ENCODE results near the gene VLDLR.

The VLDLR gene

DNA sequence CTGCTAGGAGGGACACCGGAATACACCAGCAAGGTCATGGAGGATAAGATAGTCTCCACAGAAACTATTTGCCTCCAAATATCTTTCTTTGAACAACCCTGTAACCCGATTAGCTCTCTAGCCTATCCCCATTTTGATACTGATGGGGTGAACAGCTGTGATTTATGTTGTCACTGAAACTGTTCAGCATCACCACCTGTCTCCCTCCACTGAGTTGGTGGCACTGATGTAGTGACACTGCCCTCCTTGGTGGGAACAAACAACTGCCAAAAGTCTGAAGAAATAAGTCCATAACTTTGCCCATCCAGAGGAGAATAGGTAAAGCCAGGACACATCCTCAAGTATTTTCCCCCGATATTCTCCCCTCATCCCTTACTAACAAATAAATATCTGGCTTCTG, 71.5 kb downstream of the VLDLR start:
- H3K18ac ChIP-seq (ENCODE audit: low read length) = no peak overlapping the region
- H3K4me3 ChIP-seq (ENCODE audit: low read depth, low read length) = no peak overlapping the region
- no peak overlapping the region for H2BK12ac ChIP-seq (ENCODE audit: low read length)
- no peaks in the 10 kb centered on the region for H3K9me3 ChIP-seq (ENCODE audit: insufficient read depth, low read depth, low read length)
- no peak overlapping the region for H2AK5ac ChIP-seq (ENCODE audit: low read length)
- H3K79me2 ChIP-seq (ENCODE audit: control insufficient read depth, insufficient read depth, low read length, poor library complexity) = no peaks in the 10 kb centered on the region
- H3K27me3 ChIP-seq (ENCODE audit: insufficient read depth, low read length) = no peaks in the 10 kb centered on the region
- no peak overlapping the region for H4K91ac ChIP-seq (ENCODE audit: low read depth, low read length)
- no peak overlapping the region for H2BK120ac ChIP-seq (ENCODE audit: insufficient read depth, low read length, poor library complexity)
- DNase-seq = no peak
- H3K4me2 ChIP-seq (ENCODE audit: low read length) = no peak overlapping the region
- H3K36me3 ChIP-seq (ENCODE audit: control insufficient read depth in 1 of 2, insufficient read depth in 2 of 2, low read length in 2 of 2) = no peaks in the 10 kb centered on the region
- H2AFZ ChIP-seq (ENCODE audit: insufficient read depth, low read length, poor library complexity) = no peak overlapping the region
- H3K27ac ChIP-seq (ENCODE audit: low read depth, low read length) = no peak overlapping the region
- no peaks in the 10 kb centered on the region for H3K4me1 ChIP-seq (ENCODE audit: control insufficient read depth in 1 of 2, insufficient read depth in 2 of 2, low read length in 2 of 2)
- WGBS (ENCODE audit: extremely low coverage, insufficient coverage, insufficient read length) = no CpG with 5 or more reads among the region's 3 CpGs
- no peak overlapping the region for H3K23ac ChIP-seq (ENCODE audit: low read length)
- no peak overlapping the region for H3K9ac ChIP-seq (ENCODE audit: low read length)
- H4K8ac ChIP-seq (ENCODE audit: low read depth, low read length) = no peak overlapping the region
- no peak overlapping the region for H4K12ac ChIP-seq (ENCODE audit: low read depth, low read length)
- no peaks in the 10 kb centered on the region for H3K79me1 ChIP-seq (ENCODE audit: low read length)
- no peak overlapping the region for H3K14ac ChIP-seq (ENCODE audit: low read length)
- H3K4ac ChIP-seq (ENCODE audit: low read depth, low read length) = no peak overlapping the region
- no peak overlapping the region for H2BK5ac ChIP-seq (ENCODE audit: low read depth, low read length, poor library complexity)

DNA sequence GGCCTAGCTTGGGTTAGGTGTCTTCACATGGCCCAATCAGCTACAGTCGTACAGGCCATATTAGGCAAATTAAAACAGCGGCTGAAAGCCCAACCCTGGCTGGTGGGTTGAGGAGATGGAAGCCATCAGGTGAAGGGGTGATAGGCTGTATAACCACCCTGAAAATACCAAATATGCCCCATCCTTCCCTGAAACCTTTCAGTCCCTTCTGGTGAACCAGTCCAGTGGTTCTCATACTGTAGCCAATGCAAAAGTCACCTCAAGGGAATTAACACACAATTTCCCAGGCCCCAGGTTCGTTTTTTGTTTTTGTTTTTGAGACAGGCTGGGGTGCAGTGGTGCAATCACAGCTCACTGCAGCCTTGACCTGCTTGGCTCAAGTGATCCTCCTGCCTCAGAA, 75.9 kb downstream of the VLDLR start:
- no peak overlapping the region for H2AFZ ChIP-seq (ENCODE audit: insufficient read depth, low read length, poor library complexity)

DNA sequence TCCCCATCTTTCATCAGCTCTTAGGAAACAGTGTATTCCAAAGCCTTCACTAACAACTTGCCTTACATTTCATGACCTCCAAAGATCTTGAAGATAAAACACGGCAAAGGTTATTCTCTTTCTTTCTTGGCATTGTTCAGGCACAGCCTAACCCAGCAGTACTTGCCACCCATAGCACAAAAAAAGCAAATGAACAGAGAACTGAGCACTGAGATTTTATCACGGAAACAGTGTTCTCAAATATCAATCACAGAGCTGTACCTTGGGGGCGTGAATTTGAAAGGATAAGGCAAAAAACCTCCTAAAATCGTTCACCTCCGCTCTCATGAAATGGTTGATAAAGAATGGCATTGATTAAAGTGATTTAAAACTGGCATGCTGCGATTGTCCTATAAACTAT, 78.8 kb downstream of the VLDLR start:
- no peaks in the 10 kb centered on the region for H3K36me3 ChIP-seq (ENCODE audit: control insufficient read depth in 1 of 2, insufficient read depth in 2 of 2, low read length in 2 of 2)

More for the DNA sequence above, 75.9 kb downstream of the VLDLR start:
- no peak overlapping the region for H2BK5ac ChIP-seq (ENCODE audit: low read depth, low read length, poor library complexity)
- no peak overlapping the region for H3K14ac ChIP-seq (ENCODE audit: low read length)
- no peak overlapping the region for H4K8ac ChIP-seq (ENCODE audit: low read depth, low read length)
- no peak overlapping the region for H2BK12ac ChIP-seq (ENCODE audit: low read length)
- no peaks in the 10 kb centered on the region for H3K27me3 ChIP-seq (ENCODE audit: insufficient read depth, low read length)
- H4K12ac ChIP-seq (ENCODE audit: low read depth, low read length) = no peak overlapping the region
- H3K4me1 ChIP-seq (ENCODE audit: control insufficient read depth in 1 of 2, insufficient read depth in 2 of 2, low read length in 2 of 2) = no peaks in the 10 kb centered on the region
- H3K79me2 ChIP-seq (ENCODE audit: control insufficient read depth, insufficient read depth, low read length, poor library complexity) = no peaks in the 10 kb centered on the region
- H3K18ac ChIP-seq (ENCODE audit: low read length) = no peak overlapping the region
- H2AK5ac ChIP-seq (ENCODE audit: low read length) = no peak overlapping the region
- no peak overlapping the region for H3K4me3 ChIP-seq (ENCODE audit: low read depth, low read length)
- H3K9me3 ChIP-seq (ENCODE audit: insufficient read depth, low read depth, low read length) = no peaks in the 10 kb centered on the region
- no peak overlapping the region for H4K91ac ChIP-seq (ENCODE audit: low read depth, low read length)
- H3K4me2 ChIP-seq (ENCODE audit: low read length) = no peak overlapping the region
- no peak for DNase-seq
- H3K9ac ChIP-seq (ENCODE audit: low read length) = no peak overlapping the region
- H3K27ac ChIP-seq (ENCODE audit: low read depth, low read length) = no peak overlapping the region
- no peak overlapping the region for H3K23ac ChIP-seq (ENCODE audit: low read length)
- no peak overlapping the region for H3K4ac ChIP-seq (ENCODE audit: low read depth, low read length)
- H3K36me3 ChIP-seq (ENCODE audit: control insufficient read depth in 1 of 2, insufficient read depth in 2 of 2, low read length in 2 of 2) = no peaks in the 10 kb centered on the region
- no CpG with 5 or more reads among the region's 3 CpGs for WGBS (ENCODE audit: extremely low coverage, insufficient coverage, insufficient read length)
- no peaks in the 10 kb centered on the region for H3K79me1 ChIP-seq (ENCODE audit: low read length)
- H2BK120ac ChIP-seq (ENCODE audit: insufficient read depth, low read length, poor library complexity) = no peak overlapping the region

GRCh38 chr9:2700909-2701550, 79.4 kb downstream of the VLDLR start:
- Histone ChIP-seq H3K23ac (ENCODE audit: low read length) (no peak overlapping the region), H2BK120ac (ENCODE audit: insufficient read depth, low read length, poor library complexity) (no peak overlapping the region), H3K9me3 (ENCODE audit: insufficient read depth, low read depth, low read length) (no peaks in the 10 kb centered on the region), H3K27me3 (ENCODE audit: insufficient read depth, low read length) (no peaks in the 10 kb centered on the region), H2BK5ac (ENCODE audit: low read depth, low read length, poor library complexity) (no peak overlapping the region), H2AK5ac (ENCODE audit: low read length) (no peak overlapping the region), H2AFZ (ENCODE audit: insufficient read depth, low read length, poor library complexity) (no peak overlapping the region), H3K4ac (ENCODE audit: low read depth, low read length) (no peak overlapping the region), H4K12ac (ENCODE audit: low read depth, low read length) (no peak overlapping the region), H3K79me2 (ENCODE audit: control insufficient read depth, insufficient read depth, low read length, poor library complexity) (no peaks in the 10 kb centered on the region), H3K4me2 (ENCODE audit: low read length) (no peak overlapping the region), H3K14ac (ENCODE audit: low read length) (no peak overlapping the region), H3K4me3 (ENCODE audit: low read depth, low read length) (no peak overlapping the region), H4K91ac (ENCODE audit: low read depth, low read length) (no peak overlapping the region), H4K8ac (ENCODE audit: low read depth, low read length) (no peak overlapping the region), H3K18ac (ENCODE audit: low read length) (no peak overlapping the region), H3K36me3 (ENCODE audit: control insufficient read depth in 1 of 2, insufficient read depth in 2 of 2, low read length in 2 of 2) (no peaks in the 10 kb centered on the region), H3K9ac (ENCODE audit: low read length) (no peak overlapping the region), H3K27ac (ENCODE audit: low read depth, low read length) (no peak overlapping the region), H2BK12ac (ENCODE audit: low read length) (no peak overlapping the region), H3K4me1 (ENCODE audit: control insufficient read depth in 1 of 2, insufficient read depth in 2 of 2, low read length in 2 of 2) (no peaks in the 10 kb centered on the region), H3K79me1 (ENCODE audit: low read length) (no peaks in the 10 kb centered on the region)
- no CpG with 5 or more reads among the region's 10 CpGs for WGBS (ENCODE audit: extremely low coverage, insufficient coverage, insufficient read length)
- DNase-seq = no peak

More for the DNA sequence above, 78.8 kb downstream of the VLDLR start:
- no peak overlapping the region for H2BK5ac ChIP-seq (ENCODE audit: low read depth, low read length, poor library complexity)
- H2BK12ac ChIP-seq (ENCODE audit: low read length) = no peak overlapping the region
- no peak overlapping the region for H2AK5ac ChIP-seq (ENCODE audit: low read length)
- H3K79me1 ChIP-seq (ENCODE audit: low read length) = no peaks in the 10 kb centered on the region
- no peak for DNase-seq
- H4K91ac ChIP-seq (ENCODE audit: low read depth, low read length) = no peak overlapping the region
- no peak overlapping the region for H3K4ac ChIP-seq (ENCODE audit: low read depth, low read length)
- no peaks in the 10 kb centered on the region for H3K79me2 ChIP-seq (ENCODE audit: control insufficient read depth, insufficient read depth, low read length, poor library complexity)
- H2AFZ ChIP-seq (ENCODE audit: insufficient read depth, low read length, poor library complexity) = no peak overlapping the region
- no peaks in the 10 kb centered on the region for H3K9me3 ChIP-seq (ENCODE audit: insufficient read depth, low read depth, low read length)
- H3K27ac ChIP-seq (ENCODE audit: low read depth, low read length) = no peak overlapping the region
- no peak overlapping the region for H3K14ac ChIP-seq (ENCODE audit: low read length)
- H3K18ac ChIP-seq (ENCODE audit: low read length) = no peak overlapping the region
- H2BK120ac ChIP-seq (ENCODE audit: insufficient read depth, low read length, poor library complexity) = no peak overlapping the region
- H4K8ac ChIP-seq (ENCODE audit: low read depth, low read length) = no peak overlapping the region
- H3K23ac ChIP-seq (ENCODE audit: low read length) = no peak overlapping the region
- H3K4me3 ChIP-seq (ENCODE audit: low read depth, low read length) = no peak overlapping the region
- WGBS (ENCODE audit: extremely low coverage, insufficient coverage, insufficient read length) = no CpG with 5 or more reads among the region's 6 CpGs
- no peak overlapping the region for H4K12ac ChIP-seq (ENCODE audit: low read depth, low read length)
- no peak overlapping the region for H3K9ac ChIP-seq (ENCODE audit: low read length)
- H3K4me1 ChIP-seq (ENCODE audit: control insufficient read depth in 1 of 2, insufficient read depth in 2 of 2, low read length in 2 of 2) = no peaks in the 10 kb centered on the region
- H3K4me2 ChIP-seq (ENCODE audit: low read length) = no peak overlapping the region
- H3K27me3 ChIP-seq (ENCODE audit: insufficient read depth, low read length) = no peaks in the 10 kb centered on the region

All from trophoblast cell (in vitro differentiated cells and primary cell).